ENCODE results near the gene TEAD2. TPM values are rescaled to one million over a fixed set of nuclear protein-coding genes. Genes with fewer than 3 reads are reported as not detected.
"Not testable (repeated sequence)": the region's sequence is repeated elsewhere in the genome, so short reads cannot be mapped to it uniquely, and the experiment has no call there.

The TEAD2 gene
- total RNA-seq, 3 donors from 2014 or later, result 9.8 to 64.0 (median 21.8) TPM

- ATAC-seq, result no peak
- no peaks in the 10 kb centered on the region for H3K36me3 ChIP-seq (ENCODE audit: low read depth)
- no peaks in the 10 kb centered on the region for H3K4me1 ChIP-seq (ENCODE audit: low read depth)
- H3K4me3 ChIP-seq, result no peak overlapping the region
- no peak for DNase-seq
- no peaks in the 10 kb centered on the region for H3K9me3 ChIP-seq
- intact Hi-C loops (cut with DNase I, micrococcal nuclease), result no loop called here
- TF ChIP-seq CTCF (IDR thresholded peaks at IDR 0.05), result no peak
These were observed 18.2 kb upstream of the TEAD2 start for GRCh38 chr19:49380391-49380790.

DNA sequence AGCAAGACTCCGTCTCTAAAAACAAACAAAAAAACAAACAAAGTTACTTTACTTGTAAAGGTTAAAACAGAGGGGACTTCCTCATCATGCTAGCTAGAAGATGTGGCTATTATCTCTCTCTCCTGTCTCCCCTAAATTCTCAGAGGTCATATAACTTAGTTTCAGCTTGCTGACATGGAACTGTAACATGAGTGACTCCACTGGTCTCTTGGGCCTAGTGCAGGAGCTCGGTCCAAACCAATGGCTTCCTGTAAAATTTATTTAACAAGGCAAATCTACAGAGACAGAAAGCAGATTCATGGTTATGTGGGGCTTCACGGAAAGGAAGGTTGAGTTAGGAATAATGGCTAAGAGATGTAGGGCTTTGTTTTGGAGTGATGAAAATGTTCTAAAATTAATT, 16.3 kb upstream of the TEAD2 start:
- no peaks in the 10 kb centered on the region for H3K36me3 ChIP-seq (ENCODE audit: low read depth)
- intact Hi-C loops (cut with DNase I, micrococcal nuclease), result no loop called here
- no peak for ATAC-seq
- no peak overlapping the region for H3K4me3 ChIP-seq
- H3K9me3 ChIP-seq, result no peaks in the 10 kb centered on the region
- no peaks in the 10 kb centered on the region for H3K4me1 ChIP-seq (ENCODE audit: low read depth)
- no peak for DNase-seq
- no peak for TF ChIP-seq CTCF (IDR thresholded peaks at IDR 0.05)

GRCh38 chr19:49374665-49375434, 12.6 kb upstream of the TEAD2 start:
- Histone ChIP-seq H3K36me3 (ENCODE audit: low read depth) (no peaks in the 10 kb centered on the region), H3K4me3 (no peak overlapping the region), H3K4me1 (ENCODE audit: low read depth) (no peaks in the 10 kb centered on the region), H3K9me3 (peaks cover 1% of the 10 kb centered on the region)
- DNase-seq, result no peak
- TF ChIP-seq CTCF (IDR thresholded peaks at IDR 0.05), result no peak
- intact Hi-C loops (cut with DNase I, micrococcal nuclease), result no loop called here
- ATAC-seq, result no peak

DNA sequence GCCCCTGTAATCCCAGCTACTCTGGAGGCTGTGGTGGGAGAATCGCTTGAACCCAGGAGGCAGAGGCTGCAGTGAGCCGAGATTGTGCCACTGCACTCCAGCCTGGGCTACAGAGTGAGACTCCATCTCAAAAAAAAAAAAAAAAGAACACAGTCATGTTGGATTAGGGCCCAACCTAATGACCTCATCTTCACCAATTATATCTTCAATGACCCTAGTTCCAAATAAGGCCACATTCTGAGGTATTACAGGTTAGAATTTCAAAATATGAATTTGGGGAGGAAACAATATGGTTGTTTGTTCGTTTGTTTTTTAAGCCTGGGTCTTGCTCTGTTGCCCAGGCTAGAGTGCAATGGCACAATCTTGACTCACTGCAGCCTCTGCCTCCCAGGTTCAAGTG, 11.0 kb upstream of the TEAD2 start:
- H3K4me1 ChIP-seq (ENCODE audit: low read depth); H3K4me3 ChIP-seq; H3K36me3 ChIP-seq (ENCODE audit: low read depth); intact Hi-C loops (cut with DNase I, micrococcal nuclease); ATAC-seq; DNase-seq: not testable (repeated sequence)
- peaks cover 15% of the 10 kb centered on the region for H3K9me3 ChIP-seq

- ATAC-seq, result no peak
- Histone ChIP-seq H3K4me3 (no peak overlapping the region), H3K36me3 (ENCODE audit: low read depth) (no peaks in the 10 kb centered on the region), H3K9me3 (peaks cover 15% of the 10 kb centered on the region), H3K4me1 (ENCODE audit: low read depth) (no peaks in the 10 kb centered on the region)
- DNase-seq, result no peak
- TF ChIP-seq CTCF (IDR thresholded peaks at IDR 0.05), result no peak
- intact Hi-C loops (cut with DNase I, micrococcal nuclease), result no loop called here
These were observed 9.0 kb upstream of the TEAD2 start for GRCh38 chr19:49371184-49371583.

DNA sequence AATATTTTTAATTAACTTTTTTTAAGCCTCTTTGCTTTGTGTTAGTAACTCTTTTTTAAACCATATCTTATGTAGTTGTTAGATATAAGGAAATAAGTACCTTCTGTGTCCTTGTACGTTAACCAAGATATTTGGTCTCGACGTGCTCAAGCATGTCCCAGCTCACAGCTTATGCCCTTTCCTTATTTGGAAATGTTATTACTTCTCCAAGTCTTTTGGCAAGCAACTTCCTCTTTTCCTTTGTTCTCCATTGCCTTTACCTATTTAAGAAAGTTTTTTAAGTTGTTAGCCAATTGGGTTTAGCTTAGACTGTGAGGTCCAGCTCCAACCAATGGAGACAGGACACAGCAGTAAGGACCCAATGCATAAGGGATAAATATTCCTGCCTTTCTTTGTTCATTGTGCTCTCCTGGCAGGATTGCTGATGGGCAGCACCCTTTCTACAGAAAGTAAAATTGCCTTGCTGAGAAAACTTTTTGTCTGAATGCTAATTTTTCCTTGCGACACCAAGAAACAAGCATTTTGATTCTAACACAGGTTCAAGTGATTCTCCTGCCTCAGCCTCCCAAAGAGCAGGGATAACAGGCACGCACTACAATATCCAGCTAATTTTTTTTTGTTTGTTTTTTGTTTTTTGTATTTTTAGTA, 6.6 kb upstream of the TEAD2 start:
- H3K4me3 ChIP-seq, result no peak overlapping the region
- intact Hi-C loops (cut with DNase I, micrococcal nuclease), result no loop called here
- DNase-seq, result no peak
- peaks cover 15% of the 10 kb centered on the region for H3K9me3 ChIP-seq
- no peak for TF ChIP-seq CTCF (IDR thresholded peaks at IDR 0.05)
- ATAC-seq, result no peak
- no peaks in the 10 kb centered on the region for H3K36me3 ChIP-seq (ENCODE audit: low read depth)
- peaks cover 1% of the 10 kb centered on the region for H3K4me1 ChIP-seq (ENCODE audit: low read depth)
